Mammary epithelial cell (primary cell): ENCODE data around the gene ADGB.

Source experiments
- EZH2 ChIP-seq: IDR thresholded peaks from 2 replicates; pipeline ENCODE4 v1.6.1; 2012; ENCODE audit warnings: low read length, inconsistent platforms, borderline replicate concordance
- TF ChIP-seq, protein P1 (sequence below), 2 donors: IDR thresholded peaks in 1 of 2; conservative IDR thresholded peaks in 1 of 2; 2 replicates each; pipeline ENCODE4 v1.5.1; 2011 to 2012; ENCODE audit warnings: inconsistent platforms in 2 of 2, low read length in 2 of 2, mild to moderate bottlenecking in 2 of 2, control low read depth in 1 of 2, low read depth in 1 of 2; ENCODE audit not compliant: insufficient read depth in 1 of 2; ENCODE audit errors: extremely low read depth in 1 of 2

DNA sequence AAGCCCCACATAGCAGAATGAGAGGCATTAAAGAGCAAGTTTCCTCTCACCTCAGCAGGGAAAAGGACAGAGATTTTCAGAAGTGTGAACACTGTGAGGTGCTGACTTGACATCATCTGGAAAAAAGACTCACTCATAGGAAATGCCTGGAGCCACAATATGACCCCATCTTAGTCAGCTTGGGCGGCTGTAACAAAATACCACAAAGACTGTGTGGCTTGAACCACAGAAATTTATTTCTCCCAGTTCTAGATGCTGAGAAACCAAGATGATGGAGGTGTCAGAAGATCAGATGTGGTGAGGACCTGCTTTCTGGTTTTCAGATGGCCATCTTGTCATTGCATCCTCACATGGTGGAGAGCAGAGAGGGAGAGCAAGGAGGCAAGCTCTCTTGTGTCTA is 253.1 kb downstream of the ADGB start:
- TF ChIP-seq, protein P1, sequence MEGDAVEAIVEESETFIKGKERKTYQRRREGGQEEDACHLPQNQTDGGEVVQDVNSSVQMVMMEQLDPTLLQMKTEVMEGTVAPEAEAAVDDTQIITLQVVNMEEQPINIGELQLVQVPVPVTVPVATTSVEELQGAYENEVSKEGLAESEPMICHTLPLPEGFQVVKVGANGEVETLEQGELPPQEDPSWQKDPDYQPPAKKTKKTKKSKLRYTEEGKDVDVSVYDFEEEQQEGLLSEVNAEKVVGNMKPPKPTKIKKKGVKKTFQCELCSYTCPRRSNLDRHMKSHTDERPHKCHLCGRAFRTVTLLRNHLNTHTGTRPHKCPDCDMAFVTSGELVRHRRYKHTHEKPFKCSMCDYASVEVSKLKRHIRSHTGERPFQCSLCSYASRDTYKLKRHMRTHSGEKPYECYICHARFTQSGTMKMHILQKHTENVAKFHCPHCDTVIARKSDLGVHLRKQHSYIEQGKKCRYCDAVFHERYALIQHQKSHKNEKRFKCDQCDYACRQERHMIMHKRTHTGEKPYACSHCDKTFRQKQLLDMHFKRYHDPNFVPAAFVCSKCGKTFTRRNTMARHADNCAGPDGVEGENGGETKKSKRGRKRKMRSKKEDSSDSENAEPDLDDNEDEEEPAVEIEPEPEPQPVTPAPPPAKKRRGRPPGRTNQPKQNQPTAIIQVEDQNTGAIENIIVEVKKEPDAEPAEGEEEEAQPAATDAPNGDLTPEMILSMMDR (conservative IDR thresholded peaks at IDR 0.05 in 1 of 2, IDR thresholded peaks at IDR 0.05 in 1 of 2; ENCODE audit: extremely low read depth in 1 of 2, insufficient read depth in 1 of 2, low read depth in 1 of 2, low read length in 2 of 2) = no peak
- no peak for TF ChIP-seq EZH2
